ENCODE measurements around the gene MGAT2.
"Not testable (repeated sequence)": the region's sequence is repeated elsewhere in the genome, so short reads cannot be mapped to it uniquely, and the experiment has no call there.

Gene MGAT2

GRCh38 chr14:49594347-49595091 is 26.1 kb upstream of the MGAT2 start:
- H3K4me3 Mint-ChIP-seq = peak overlapping the region; percentile 26
- H3K27me3 Mint-ChIP-seq = no peaks in the 10 kb centered on the region
- ATAC-seq = no peak
- no peaks in the 10 kb centered on the region for H3K9me3 Mint-ChIP-seq
- H3K36me3 Mint-ChIP-seq = no peaks in the 10 kb centered on the region
- peaks cover 47% of the 10 kb centered on the region for H3K4me1 Mint-ChIP-seq
- H3K27ac Mint-ChIP-seq = peak overlapping the region; percentile 99

- ATAC-seq = no peak
- peak overlapping the region; percentile 97 for H3K4me3 Mint-ChIP-seq
- peak overlapping the region; percentile 99 for H3K27ac Mint-ChIP-seq
These were observed 22.5 kb upstream of the MGAT2 start for GRCh38 chr14:49598189-49598484.

DNA sequence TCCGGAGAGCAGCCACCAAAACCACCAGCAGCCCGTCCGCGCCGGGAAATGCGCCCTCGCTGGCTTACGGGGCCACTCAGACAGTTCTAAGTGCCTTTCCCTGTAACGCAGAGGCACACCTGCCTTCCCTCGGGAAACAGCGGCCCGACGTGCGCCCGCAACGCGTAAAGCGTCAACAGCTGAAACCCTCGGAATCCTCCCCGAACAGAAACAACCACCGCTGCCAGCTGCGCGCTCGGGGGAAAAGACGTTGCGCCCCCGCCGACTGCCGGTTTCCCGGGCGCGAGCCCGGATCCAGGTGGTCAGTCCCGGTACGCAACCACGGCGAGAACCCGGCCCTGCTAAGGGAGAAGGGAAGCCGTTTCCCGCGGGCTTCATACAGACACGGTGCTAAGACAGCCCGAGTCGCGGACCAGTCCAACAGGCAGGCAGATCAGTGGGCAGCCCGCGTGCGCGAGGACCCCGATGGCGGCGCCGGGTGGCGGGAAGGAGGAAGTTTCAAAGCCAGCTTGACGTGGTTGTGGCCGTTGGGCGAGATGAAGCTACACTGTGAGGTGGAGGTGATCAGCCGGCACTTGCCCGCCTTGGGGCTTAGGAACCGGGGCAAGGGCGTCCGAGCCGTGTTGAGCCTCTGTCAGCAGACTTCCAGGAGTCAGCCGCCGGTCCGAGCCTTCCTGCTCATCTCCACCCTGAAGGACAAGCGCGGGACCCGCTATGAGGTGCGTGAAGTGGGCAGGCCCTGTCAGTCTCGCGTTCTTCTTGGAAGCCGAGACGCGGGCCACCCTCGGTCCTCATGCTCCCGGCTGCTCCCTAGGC is 21.9 kb upstream of the MGAT2 start, which contains the start of gene LRR1:
Gene LRR1, plus strand, starts transcription at position 456 of the 816 bp plus-strand sequence. Its CDS starts 81 bp downstream, at position 537.
- Mint-ChIP-seq H3K4me3 (peak within 1 kb of the TSS; percentile 97), H3K27me3 (no peaks in the 10 kb centered on the region), H3K27ac (peak within 1 kb of the TSS; percentile 99), H3K36me3 (no peaks in the 10 kb centered on the region), H3K9me3 (no peaks in the 10 kb centered on the region), H3K4me1 (peaks cover 51% of the 10 kb centered on the region)
- ATAC-seq = peak; percentile 88

More at GRCh38 chr14:49598189-49598484, 22.5 kb upstream of the MGAT2 start:
- Mint-ChIP-seq H3K4me1 (peaks cover 55% of the 10 kb centered on the region), H3K36me3 (no peaks in the 10 kb centered on the region), H3K27me3 (no peaks in the 10 kb centered on the region), H3K9me3 (no peaks in the 10 kb centered on the region)

- Mint-ChIP-seq H3K27ac (no peak overlapping the region), H3K9me3 (no peaks in the 10 kb centered on the region), H3K4me1 (no peaks in the 10 kb centered on the region), H3K4me3 (no peak overlapping the region), H3K36me3 (peaks cover 14% of the 10 kb centered on the region), H3K27me3 (no peaks in the 10 kb centered on the region)
- ATAC-seq = no peak
These were observed 13.0 kb upstream of the MGAT2 start for GRCh38 chr14:49607583-49607982.

GRCh38 chr14:49612251-49612650 is 8.3 kb upstream of the MGAT2 start:
- peaks cover 11% of the 10 kb centered on the region for H3K36me3 Mint-ChIP-seq
- H3K9me3 Mint-ChIP-seq = no peaks in the 10 kb centered on the region
- H3K27ac Mint-ChIP-seq = no peak overlapping the region
- no peak overlapping the region for H3K4me3 Mint-ChIP-seq
- H3K27me3 Mint-ChIP-seq = no peaks in the 10 kb centered on the region
- ATAC-seq = no peak
- H3K4me1 Mint-ChIP-seq = peaks cover under 1% of the 10 kb centered on the region

DNA sequence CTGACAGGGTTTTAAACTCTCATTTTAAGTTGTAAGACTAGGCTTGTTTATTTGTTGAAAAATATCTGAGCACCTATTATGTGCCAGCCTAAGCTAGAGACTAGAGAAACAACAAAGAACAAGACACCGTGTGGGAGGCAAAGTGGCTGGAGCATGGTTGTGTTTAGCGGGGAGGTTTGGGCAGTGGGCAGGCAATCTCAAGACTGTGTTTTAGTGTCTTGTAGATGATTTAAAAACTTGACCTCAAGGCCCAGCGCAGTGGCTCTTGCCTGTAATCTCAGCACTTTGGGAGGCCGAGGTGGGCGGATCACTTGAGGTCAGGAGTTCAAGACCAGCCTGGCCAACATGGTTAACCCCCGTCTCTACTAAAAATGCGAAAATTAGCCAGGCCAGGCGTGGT is 7.9 kb upstream of the MGAT2 start:
- Mint-ChIP-seq H3K27ac (no peak overlapping the region), H3K9me3 (no peaks in the 10 kb centered on the region), H3K36me3 (peaks cover 15% of the 10 kb centered on the region), H3K27me3 (no peaks in the 10 kb centered on the region), H3K4me3 (no peak overlapping the region), H3K4me1 (peaks cover 5% of the 10 kb centered on the region)
- ATAC-seq = no peak

DNA sequence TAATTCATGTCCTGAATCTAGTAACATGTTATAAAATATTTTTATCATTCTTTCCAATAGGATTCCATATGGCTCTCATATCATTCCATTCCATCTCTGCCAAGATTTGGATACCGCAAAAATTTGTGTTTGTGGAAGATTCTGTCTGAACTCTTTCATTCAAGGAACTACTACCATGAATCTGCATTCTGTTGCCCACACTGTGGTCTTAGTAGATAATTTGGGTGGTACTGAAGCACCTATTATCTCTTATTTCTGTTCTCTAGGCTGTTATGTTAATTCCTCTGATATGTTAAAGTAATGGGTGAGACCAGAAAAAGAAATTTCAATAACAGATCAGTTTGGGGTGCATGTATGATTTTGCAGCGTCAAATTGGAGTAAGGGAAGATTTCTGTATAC is 6.4 kb upstream of the MGAT2 start:
- no peak for ATAC-seq
- no peaks in the 10 kb centered on the region for H3K9me3 Mint-ChIP-seq
- peaks cover 28% of the 10 kb centered on the region for H3K36me3 Mint-ChIP-seq
- H3K4me3 Mint-ChIP-seq = no peak overlapping the region
- H3K27me3 Mint-ChIP-seq = no peaks in the 10 kb centered on the region
- H3K27ac Mint-ChIP-seq = peak overlapping the region; percentile 55
- H3K4me1 Mint-ChIP-seq = peaks cover 18% of the 10 kb centered on the region

- peaks cover 35% of the 10 kb centered on the region for H3K36me3 Mint-ChIP-seq
These were observed 4.8 kb upstream of the MGAT2 start for GRCh38 chr14:49615776-49616175.

GRCh38 chr14:49617852-49618519 is 2.6 kb upstream of the MGAT2 start:
- Mint-ChIP-seq H3K4me1 (peaks cover 32% of the 10 kb centered on the region), H3K36me3 (peaks cover 37% of the 10 kb centered on the region), H3K27ac (peak overlapping the region; percentile 100), H3K4me3 (no peak overlapping the region), H3K9me3 (no peaks in the 10 kb centered on the region), H3K27me3 (no peaks in the 10 kb centered on the region)
- no peak for ATAC-seq

More at GRCh38 chr14:49615776-49616175, 4.8 kb upstream of the MGAT2 start:
- Mint-ChIP-seq H3K4me1 (peaks cover 20% of the 10 kb centered on the region), H3K4me3 (no peak overlapping the region), H3K27me3 (no peaks in the 10 kb centered on the region), H3K9me3 (no peaks in the 10 kb centered on the region), H3K27ac (no peak overlapping the region)
- ATAC-seq = no peak

GRCh38 chr14:49619273-49619672 is 1.3 kb upstream of the MGAT2 start:
- H3K27me3 Mint-ChIP-seq, ATAC-seq, H3K9me3 Mint-ChIP-seq: not testable (repeated sequence)
- Mint-ChIP-seq H3K27ac (peak overlapping the region; percentile 100), H3K36me3 (peaks cover 37% of the 10 kb centered on the region), H3K4me1 (peaks cover 43% of the 10 kb centered on the region), H3K4me3 (peak overlapping the region; percentile 100)

DNA sequence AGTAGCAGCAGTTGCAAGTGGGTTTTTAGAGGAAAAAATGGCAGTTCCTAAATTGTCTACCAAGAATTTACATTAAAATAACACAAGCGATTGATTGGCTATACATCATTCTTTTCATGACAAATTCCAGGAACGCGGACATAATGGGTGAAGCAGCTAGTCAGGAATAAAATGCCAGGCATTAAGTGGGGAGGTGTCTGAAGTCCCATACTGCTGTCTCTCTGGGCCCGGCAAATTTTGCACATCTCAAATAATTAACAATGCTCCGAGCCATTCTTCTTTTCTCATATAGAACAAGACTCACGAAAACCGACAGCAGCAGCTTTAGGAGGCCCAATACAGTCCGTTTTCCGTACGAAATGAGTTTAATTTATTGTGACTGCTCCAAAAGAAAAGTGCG is 869 bp upstream of the MGAT2 start:
- peaks cover 37% of the 10 kb centered on the region for H3K36me3 Mint-ChIP-seq
- H3K27ac Mint-ChIP-seq = peak overlapping the region; percentile 100
- peak overlapping the region; percentile 100 for H3K4me3 Mint-ChIP-seq
- no peaks in the 10 kb centered on the region for H3K9me3 Mint-ChIP-seq
- no peaks in the 10 kb centered on the region for H3K27me3 Mint-ChIP-seq
- no peak for ATAC-seq
- H3K4me1 Mint-ChIP-seq = peaks cover 44% of the 10 kb centered on the region

DNA sequence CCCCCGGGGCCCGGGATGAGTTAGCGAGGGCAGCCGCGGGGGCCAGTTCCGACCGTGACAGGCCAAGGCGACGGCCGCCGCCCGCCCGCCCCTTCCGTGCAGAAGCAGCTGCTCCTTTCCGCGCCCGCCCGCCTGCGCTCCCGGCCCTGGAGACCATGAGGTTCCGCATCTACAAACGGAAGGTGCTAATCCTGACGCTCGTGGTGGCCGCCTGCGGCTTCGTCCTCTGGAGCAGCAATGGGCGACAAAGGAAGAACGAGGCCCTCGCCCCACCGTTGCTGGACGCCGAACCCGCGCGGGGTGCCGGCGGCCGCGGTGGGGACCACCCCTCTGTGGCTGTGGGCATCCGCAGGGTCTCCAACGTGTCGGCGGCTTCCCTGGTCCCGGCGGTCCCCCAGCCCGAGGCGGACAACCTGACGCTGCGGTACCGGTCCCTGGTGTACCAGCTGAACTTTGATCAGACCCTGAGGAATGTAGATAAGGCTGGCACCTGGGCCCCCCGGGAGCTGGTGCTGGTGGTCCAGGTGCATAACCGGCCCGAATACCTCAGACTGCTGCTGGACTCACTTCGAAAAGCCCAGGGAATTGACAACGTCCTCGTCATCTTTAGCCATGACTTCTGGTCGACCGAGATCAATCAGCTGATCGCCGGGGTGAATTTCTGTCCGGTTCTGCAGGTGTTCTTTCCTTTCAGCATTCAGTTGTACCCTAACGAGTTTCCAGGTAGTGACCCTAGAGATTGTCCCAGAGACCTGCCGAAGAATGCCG is 699 bp downstream of the MGAT2 start:
- H3K4me3 Mint-ChIP-seq = peak overlapping the region; percentile 100
- peak; percentile 77 for ATAC-seq
- H3K9me3 Mint-ChIP-seq = no peaks in the 10 kb centered on the region
- peaks cover 32% of the 10 kb centered on the region for H3K36me3 Mint-ChIP-seq
- no peaks in the 10 kb centered on the region for H3K27me3 Mint-ChIP-seq
- H3K27ac Mint-ChIP-seq = peak overlapping the region; percentile 100
- H3K4me1 Mint-ChIP-seq = peaks cover 44% of the 10 kb centered on the region

- no peaks in the 10 kb centered on the region for H3K27me3 Mint-ChIP-seq
- peak overlapping the region; percentile 100 for H3K27ac Mint-ChIP-seq
- H3K9me3 Mint-ChIP-seq = no peaks in the 10 kb centered on the region
- peaks cover 29% of the 10 kb centered on the region for H3K36me3 Mint-ChIP-seq
- no peak for ATAC-seq
- peaks cover 47% of the 10 kb centered on the region for H3K4me1 Mint-ChIP-seq
- H3K4me3 Mint-ChIP-seq = peak overlapping the region; percentile 100
These were observed 1.5 kb downstream of the MGAT2 start for GRCh38 chr14:49622022-49622607.

DNA sequence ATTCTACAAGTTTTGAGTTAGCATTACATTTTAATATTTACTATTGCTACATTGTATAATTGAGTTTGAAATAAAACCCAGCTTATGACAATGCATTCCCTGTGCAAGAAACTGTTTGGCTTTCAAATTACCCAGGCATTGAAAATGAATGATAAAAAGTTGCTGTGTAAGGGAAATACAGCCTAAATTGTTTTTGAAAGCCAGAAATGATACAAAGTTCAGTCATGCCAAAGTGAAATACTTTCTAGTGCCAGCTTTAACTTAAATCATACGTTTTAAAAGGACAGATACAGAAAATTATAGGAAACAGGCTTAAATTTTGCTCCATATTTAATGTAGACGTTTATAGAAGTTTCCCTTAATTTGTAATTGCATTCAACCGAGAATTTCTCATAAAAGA is 2.8 kb downstream of the MGAT2 start:
- Mint-ChIP-seq H3K4me1 (peaks cover 42% of the 10 kb centered on the region), H3K9me3 (no peaks in the 10 kb centered on the region), H3K27me3 (no peaks in the 10 kb centered on the region)

More for the DNA sequence above, 2.8 kb downstream of the MGAT2 start:
- no peak for ATAC-seq
- H3K27ac Mint-ChIP-seq = peak overlapping the region; percentile 22
- peaks cover 22% of the 10 kb centered on the region for H3K36me3 Mint-ChIP-seq
- H3K4me3 Mint-ChIP-seq = peak overlapping the region; percentile 47
